ENCODE measurements around the gene MORC3.
"Not testable (repeated sequence)": the region's sequence is repeated elsewhere in the genome, so short reads cannot be mapped to it uniquely, and the experiment has no call there.

Gene MORC3

DNA sequence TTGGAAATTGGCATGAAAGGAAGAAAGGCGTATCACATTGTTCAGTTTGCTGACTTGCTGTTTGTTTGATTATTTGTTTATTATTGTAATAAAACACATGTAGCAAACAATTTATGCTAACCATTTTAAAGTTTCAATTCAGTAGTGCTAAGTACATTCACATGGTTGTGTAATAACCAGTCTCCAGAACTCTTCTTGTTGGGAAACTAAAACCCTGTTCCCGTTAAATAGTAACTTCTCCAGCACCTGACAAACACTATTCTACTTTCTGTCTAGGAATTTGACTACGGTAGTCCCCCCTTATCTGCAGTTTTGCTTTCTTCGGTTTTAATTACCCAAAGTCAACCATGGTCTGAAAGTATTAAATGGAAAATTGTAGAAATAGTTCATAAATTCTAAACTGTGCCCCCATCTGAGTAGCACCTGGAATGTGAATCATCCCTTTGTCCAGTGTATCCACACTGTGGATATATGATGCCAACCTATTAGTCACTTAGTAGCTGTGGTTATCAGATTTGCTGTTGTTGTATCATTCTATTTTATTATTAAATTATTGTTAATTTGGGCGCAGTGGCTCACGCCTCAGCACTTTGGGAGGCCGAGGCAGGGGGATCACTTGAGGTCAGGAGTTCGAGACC, 5.5 kb downstream of the MORC3 start:
- no peak for DNase-seq

DNA sequence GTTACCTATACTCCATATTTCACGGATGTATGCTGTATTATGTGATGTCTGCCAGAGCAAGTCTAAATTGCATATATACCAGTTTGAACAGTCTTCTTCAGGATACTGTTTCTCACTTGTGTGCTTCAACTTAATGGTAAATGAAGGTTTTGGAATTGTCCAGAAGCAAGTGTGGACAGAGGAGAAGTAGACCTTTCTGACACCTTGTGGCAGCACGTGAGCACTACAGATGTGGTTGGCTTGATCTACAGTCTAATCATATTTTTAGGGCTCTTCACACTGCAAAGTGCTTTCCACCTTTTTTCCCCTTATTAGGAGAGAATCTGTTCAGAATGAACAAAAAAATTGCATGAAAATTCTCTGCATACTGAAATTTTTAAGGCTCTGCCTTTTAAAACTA, 10.9 kb downstream of the MORC3 start:
- DNase-seq = peak; percentile 70

DNA sequence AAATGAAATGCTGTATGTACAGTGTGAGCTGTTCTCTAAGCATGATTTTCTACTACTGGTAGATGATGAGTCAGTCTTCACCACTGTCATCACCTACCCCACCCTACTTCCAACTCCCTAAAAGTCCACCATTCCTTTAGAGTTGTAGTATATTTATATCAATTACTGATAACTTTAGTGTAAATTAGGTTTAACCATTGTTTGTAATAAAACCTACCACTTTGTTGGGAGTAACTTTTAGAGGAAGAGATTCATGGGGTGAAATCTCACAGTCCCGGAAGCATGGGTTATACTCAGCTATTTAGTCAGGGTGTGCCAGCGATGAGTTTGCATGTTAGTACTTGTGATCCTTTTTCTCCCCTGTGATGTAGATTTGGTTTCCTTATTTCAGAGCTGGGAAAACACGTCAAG, 17.1 kb downstream of the MORC3 start:
- DNase-seq = no peak

DNA sequence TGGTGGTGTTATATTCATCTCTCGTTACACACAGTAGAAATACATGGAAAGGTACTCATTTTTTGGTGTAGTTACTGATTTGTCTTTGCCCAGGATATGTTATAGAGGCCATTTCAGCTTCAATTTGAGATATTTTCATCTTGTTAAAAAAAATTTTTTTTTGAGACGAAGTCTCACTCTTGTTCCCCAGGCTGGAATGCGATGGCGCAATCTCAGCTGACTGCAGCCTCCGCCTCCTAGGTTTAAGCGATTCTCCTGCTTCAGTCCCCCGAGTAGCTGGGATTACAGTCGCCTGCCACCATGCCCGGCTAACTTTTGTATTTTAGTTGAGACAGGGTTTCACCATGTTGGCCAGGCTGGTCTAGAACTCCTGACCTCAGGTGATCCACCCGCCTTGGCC, 19.0 kb downstream of the MORC3 start:
- no peak for DNase-seq

DNA sequence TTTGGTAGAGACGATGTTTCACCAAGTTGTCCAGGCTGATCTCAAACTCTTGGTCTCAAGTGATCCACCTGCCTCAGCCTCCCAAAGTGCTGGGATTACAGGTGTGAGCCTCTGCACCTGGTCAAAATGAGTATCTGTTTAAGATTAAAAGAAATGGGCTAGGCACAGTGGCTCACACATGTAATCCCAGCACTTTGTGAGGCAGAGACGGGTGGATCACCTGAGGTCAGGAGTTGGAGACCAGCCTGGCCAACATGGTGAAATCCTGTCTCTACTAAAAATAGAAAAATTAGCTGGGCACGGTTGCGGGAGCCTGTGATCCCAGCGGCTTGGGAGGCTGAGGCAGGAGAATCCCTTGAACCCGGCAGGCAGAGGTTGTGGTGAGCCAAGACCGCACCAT, 22.6 kb downstream of the MORC3 start:
- not testable (repeated sequence) for DNase-seq

- no peak for DNase-seq
Measured at GRCh38 chr21:36344931-36345330, 24.9 kb downstream of the MORC3 start.

DNA sequence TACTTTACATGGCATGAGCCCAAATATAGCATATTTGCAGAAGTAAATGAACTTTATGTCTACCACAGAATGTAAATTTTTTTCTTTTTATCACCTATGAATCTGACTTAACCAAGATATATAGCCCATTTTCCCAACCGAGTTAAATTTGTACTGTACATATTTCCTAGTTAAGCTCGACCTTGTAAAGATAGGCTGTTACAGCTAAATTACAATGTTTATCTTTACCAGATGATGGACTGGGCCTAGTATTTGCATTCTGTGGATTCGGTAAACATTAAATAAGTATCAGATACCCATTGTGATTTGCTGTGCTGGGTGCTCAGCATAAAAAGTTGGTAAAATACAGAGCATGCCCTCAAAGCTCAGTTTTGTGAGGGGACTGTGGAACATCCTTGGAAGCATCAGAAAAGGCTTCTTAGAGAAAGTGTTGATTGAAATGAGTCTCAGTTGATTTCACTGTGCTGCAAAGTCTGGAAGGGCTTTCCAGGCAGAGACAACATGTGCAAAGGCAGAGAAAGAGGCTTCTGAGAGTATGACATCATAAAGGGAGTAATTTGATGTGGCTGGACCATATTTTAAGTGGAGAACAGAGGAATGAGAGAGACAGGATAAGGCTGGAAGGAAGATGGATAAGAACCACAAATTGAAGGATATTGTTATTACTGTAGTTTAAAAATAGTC, 27.4 kb downstream of the MORC3 start:
- DNase-seq = no peak

DNA sequence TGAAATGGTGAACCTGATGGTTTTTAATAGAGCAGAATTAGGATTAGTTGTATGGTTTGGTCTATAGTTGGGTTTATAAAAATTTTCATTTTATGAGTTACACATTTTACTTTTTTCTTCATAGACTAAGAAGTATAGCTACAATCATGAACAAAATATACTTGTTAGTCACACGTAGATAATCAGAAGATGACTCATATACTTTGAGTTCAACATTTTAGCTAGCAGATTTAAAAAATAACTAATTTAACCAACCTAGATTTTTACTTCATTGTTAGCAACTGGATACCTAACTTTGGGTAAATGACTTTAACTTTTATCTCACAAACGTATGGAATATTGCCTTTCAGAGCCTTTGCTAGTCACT, 27.9 kb downstream of the MORC3 start:
- no peak for DNase-seq

GRCh38 chr21:36349315-36349714, 29.3 kb downstream of the MORC3 start:
- DNase-seq = no peak

- DNase-seq = no peak
Measured at GRCh38 chr21:36350282-36350910, 30.4 kb downstream of the MORC3 start.

GRCh38 chr21:36354918-36355680, 35.1 kb downstream of the MORC3 start:
- DNase-seq = no peak

DNA sequence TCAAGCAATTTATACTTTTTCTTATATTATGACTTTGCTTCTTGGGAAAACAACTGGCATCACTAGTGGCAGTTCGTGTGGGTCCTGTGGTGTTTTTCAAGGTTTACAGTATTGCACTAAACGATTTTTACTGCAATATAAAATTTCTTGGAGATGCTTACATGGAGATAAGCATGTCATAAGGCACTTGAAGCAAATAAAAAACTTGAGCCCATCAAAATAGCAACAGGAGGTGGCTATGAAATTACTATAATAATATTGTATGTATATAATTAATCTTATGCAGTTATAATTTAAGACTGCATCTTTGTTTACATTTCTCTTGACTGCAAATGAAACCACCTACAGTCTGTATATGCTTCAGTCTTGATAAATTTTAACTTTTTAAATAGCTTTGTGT, 35.9 kb downstream of the MORC3 start:
- DNase-seq = no peak

DNA sequence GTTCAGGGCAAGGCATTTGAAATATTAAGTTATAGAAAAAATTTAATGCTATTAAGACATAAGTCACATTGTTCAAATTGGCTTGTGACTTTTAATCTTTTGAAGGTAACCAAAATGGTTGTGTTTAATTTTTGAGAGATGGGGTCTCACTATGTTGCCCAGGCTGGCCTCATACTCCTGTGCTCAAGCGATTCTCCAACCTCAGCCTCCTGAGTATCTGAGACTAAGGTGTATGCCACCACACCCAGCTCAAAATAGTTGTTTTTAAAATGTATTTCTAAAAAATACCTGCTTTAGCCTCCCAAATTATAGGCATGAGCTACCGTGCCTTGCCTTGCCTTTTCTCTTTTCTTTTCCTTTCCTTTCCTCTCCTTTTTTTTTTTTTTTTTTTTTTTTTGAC, 39.2 kb downstream of the MORC3 start:
- DNase-seq = no peak

- DNase-seq = no peak
Measured at GRCh38 chr21:36369064-36369685, 49.2 kb downstream of the MORC3 start.

GRCh38 chr21:36375994-36376393, 56.0 kb downstream of the MORC3 start:
- no peak for DNase-seq

GRCh38 chr21:36377391-36377842, 57.4 kb downstream of the MORC3 start:
- DNase-seq = no peak

DNA sequence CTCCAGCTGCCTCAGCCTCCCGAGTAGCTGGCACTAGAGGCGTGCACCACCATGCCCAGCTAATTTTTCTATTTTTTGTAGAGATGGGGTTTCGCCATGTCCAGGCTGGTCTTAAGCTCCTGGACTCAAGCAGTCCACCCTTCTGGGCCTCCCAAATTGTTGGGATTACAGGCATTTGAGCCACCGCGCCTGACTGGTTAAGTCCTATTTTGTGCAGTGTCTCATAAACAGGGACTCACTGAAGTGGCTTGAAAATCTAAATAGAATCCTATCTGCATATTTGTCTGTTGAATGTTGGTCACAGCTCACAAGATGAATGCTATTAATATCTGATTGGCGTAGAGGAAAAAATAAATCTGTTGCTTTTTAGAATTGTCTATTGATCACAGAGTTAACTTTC, 59.3 kb downstream of the MORC3 start:
- no peak for DNase-seq

DNA sequence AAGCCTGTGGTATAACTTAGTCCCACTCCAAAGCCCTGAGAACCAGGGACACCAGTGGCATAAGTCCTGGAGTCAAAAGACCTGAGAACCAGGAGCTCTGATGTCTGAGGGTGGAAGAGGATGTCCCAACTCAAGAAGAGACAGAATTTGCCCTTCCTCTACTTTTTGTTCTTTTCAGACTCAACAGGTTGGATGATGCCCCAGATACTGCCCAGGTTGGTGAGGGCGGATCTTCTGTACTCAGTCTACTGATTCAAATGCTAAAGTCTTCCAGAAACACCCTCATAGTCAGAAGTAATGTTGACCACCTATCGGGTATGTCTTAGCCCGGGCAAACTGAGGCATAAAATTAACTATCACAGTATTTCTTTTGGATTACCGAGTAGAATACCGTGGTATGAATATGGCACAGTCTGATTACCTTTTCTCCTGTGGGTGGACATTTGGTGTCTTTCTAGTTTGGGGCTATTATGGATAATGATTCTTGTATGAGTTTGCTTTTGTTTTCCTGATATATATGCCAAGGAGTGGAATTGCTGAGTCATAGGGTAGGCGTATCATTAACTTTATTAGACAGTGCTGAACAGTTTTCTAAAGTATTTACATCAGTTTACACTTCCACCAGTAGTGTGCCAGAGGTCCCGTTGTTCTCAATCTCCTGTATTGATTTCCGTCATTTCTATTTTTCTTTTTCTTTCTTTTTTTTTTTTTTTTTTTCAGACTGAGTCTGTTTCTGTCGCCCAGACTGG, 62.0 kb downstream of the MORC3 start:
- DNase-seq = no peak

GRCh38 chr21:36382722-36383121, 62.7 kb downstream of the MORC3 start:
- DNase-seq = not testable (repeated sequence)

DNA sequence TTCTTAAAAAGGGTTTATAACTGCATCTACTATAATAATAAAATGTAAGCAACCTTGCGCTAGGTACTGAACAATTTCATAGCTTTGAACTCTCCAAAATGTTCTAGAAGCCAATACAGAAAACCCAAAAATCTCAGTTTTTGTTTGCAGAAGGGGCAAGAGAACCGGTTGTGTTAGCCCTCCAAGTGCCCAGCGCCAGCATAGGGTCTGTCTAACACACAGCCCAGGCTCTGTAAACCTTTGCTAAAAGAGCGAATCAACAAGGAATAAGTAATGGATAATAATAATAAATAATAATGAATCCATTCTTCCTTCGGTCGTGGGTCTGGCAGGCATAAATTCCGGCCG, 64.9 kb downstream of the MORC3 start:
- DNase-seq = no peak

DNA sequence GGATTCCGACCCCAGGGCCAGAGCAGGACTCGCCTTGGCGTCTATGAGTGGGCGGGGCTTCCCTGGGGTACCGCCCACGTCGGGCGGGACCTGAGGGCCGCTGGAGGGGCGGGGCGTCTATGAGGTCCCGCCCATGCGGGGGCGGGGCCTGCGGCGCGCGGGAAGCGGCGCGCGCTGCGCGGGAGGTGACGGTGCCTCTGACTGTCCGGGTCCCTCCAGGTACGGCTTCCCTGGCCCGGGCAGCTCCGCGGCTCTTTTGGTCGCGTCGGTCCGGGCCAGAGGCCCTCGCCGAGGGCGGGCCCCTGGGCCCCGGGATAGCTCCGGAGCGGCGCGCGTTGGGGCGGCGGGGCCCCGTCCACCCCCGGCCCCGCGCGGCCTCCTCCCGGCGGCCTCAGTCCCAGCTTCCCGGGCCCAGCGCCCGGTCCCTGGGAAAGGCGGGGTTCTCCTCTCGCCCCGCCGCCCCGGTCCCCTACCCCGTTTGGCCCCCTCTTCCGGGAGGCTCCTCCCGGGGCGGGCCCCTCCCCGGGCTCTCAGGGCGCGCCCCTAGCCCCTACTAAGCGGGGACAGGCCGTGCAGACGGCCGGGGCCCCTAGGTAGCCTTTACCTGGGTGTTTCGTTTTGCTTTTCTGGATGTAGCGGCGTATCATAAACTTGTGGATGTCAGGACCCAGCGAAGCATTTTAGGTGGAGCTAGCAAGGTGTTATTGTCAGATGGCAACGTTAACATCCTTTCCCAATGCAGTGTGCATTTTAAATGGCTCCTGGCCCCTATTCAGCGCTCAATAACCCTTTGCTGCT, 65.4 kb downstream of the MORC3 start, which contains the start of gene CHAF1B:
TSS of gene CHAF1B (plus strand) at position 160 of the 798 bp plus-strand sequence. CDS start 745 bp downstream, outside the sequence.
- DNase-seq = peak; percentile 84
